Measurements from ENCODE around the gene GALNT9. TPM values are rescaled to one million over a fixed set of nuclear protein-coding genes. Genes with fewer than 3 reads are reported as not detected.
"Not testable (repeated sequence)": the region's sequence is repeated elsewhere in the genome, so short reads cannot be mapped to it uniquely, and the experiment has no call there.

The GALNT9 gene
- total RNA-seq, 1 experiment from 2014 or later = not detected

DNA sequence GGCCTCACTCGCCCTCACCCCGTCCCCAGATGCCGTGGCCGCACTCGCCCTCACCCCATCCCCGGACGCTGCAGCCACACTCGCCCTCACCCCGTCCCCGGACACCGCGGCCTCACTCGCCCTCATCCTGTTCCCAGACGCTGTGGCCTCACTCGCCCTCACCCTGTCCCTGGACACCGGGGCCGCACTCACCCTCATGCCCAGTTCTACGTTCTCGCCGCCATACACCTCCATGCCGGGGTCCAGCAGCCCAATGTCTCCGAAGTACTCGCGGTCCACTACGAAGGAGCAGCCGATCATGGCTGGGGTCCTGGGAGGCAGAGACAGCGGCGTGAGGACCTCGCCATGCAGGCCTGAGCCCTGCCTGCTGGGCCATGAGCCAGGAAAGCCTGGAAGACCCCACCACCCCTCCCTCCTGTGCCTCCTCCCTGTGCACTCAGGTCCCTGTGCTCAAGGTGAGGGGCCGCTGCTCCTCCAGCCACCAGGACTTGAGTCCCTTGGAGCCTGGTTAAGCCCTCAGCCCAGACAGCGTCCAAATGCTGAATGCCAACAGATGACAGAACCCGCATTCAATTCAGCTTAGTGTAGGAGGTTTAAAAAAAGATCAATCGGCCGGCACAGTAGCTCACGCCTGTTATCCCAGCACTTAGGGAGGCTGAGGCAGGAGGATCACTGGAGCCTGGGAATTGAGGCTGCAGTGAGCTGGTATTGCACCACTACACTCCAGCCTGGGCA, 81.5 kb downstream of the GALNT9 start:
- H3K27me3 ChIP-seq (ENCODE audit: low read length) = no peaks in the 10 kb centered on the region
- H2AFZ ChIP-seq (ENCODE audit: low read length) = no peak overlapping the region
- no peak overlapping the region for H3K9ac ChIP-seq (ENCODE audit: low read length)
- no peaks in the 10 kb centered on the region for H3K9me2 ChIP-seq (replicated peaks; ENCODE audit: insufficient read depth, low read length)
- H3K4me3 ChIP-seq (ENCODE audit: low read length) = no peak overlapping the region
- H3K4me1 ChIP-seq (ENCODE audit: low read length) = no peaks in the 10 kb centered on the region
- no peaks in the 10 kb centered on the region for H3K79me2 ChIP-seq (ENCODE audit: low read length)
- no peaks in the 10 kb centered on the region for H3K36me3 ChIP-seq (ENCODE audit: insufficient read depth, low read length)
- peaks cover 2% of the 10 kb centered on the region; the same call in 1 of the 2 replicates for H3K9me3 ChIP-seq (ENCODE audit: low read length)
- no peak for DNase-seq
- H3K27ac ChIP-seq (ENCODE audit: low read length) = no peak overlapping the region
- H3K4me2 ChIP-seq (ENCODE audit: low read depth, low read length, poor library complexity, severe bottlenecking) = no peak overlapping the region
- H4K20me1 ChIP-seq (ENCODE audit: insufficient read depth, low read depth, low read length) = no peaks in the 10 kb centered on the region

DNA sequence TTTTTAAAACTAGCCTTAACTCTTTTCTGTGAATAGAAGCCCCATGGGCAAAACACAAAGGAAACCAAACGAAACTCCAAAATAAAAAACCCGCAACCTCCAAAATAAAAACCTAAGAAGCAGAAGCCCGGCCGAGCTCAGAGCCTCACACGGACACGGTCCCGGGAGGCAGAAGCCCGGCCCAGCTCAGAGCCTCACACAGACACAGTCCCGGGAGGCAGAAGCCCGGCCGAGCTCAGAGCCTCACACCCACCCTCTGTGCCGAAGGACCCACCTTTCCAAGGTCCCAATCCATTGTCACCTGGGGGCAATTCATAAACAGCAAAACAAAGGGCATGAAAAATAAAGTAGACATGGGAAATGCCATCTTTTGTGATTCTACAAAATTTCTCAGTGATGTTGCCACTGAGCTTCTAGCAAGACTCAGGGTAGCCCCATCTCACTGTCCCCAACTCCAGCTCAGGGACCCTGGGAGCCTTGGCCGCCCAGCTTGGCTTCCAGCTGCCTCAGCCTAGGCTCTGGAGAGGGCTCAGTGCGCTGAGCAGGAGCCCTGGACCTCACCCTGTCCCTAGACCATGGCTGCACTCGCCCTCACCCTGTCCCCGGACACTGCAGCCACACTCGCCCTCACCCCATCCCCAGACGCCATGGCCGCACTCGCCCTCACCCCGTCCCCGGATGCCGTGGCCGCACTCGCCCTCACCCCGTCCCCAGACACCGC, 82.2 kb downstream of the GALNT9 start:
- Histone ChIP-seq H3K9me3 (ENCODE audit: low read length) (peaks cover 2% of the 10 kb centered on the region; the same call in 1 of the 2 replicates), H3K4me3 (ENCODE audit: low read length) (no peak overlapping the region), H3K9ac (ENCODE audit: low read length) (no peak overlapping the region), H3K36me3 (ENCODE audit: insufficient read depth, low read length) (no peaks in the 10 kb centered on the region), H3K27me3 (ENCODE audit: low read length) (no peaks in the 10 kb centered on the region), H3K27ac (ENCODE audit: low read length) (no peak overlapping the region), H3K4me1 (ENCODE audit: low read length) (no peaks in the 10 kb centered on the region), H3K4me2 (ENCODE audit: low read depth, low read length, poor library complexity, severe bottlenecking) (no peak overlapping the region), H2AFZ (ENCODE audit: low read length) (no peak overlapping the region), H3K9me2 (replicated peaks; ENCODE audit: insufficient read depth, low read length) (no peaks in the 10 kb centered on the region), H4K20me1 (ENCODE audit: insufficient read depth, low read depth, low read length) (no peaks in the 10 kb centered on the region), H3K79me2 (ENCODE audit: low read length) (no peaks in the 10 kb centered on the region)
- DNase-seq = no peak

DNA sequence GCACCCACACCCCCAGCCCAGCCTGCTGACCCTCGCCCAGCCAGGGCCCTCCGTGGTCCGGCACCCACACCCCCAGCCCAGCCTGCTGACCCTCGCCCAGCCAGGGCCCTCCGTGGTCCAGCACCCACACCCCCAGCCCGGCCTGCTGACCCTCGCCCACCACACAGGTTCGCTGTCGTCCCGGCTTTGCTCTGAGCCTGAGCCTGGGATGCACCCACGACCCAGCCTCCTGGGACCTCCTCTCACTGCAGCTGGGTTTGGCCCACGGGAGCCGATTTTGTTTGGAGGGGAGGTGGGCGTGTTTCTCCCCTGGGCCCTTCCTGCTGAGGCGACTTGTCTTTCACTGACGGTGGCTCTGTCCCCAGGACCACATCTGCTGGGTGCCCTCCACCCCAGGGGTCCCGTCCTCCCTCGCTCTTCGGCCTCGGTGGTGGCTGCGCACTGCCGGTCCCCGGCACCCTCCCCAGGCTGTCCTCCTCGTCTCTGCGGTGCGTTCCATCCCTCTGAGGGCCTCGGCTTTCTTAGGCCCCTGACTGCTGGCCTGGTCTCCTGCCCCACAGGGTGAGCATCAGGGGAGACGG, 83.8 kb downstream of the GALNT9 start:
- H3K9me3 ChIP-seq (ENCODE audit: low read length) = peaks cover 2% of the 10 kb centered on the region; the same call in 1 of the 2 replicates
- H3K79me2 ChIP-seq (ENCODE audit: low read length) = no peaks in the 10 kb centered on the region
- H4K20me1 ChIP-seq (ENCODE audit: insufficient read depth, low read depth, low read length) = no peaks in the 10 kb centered on the region
- H3K9me2 ChIP-seq (replicated peaks; ENCODE audit: insufficient read depth, low read length) = no peaks in the 10 kb centered on the region
- no peak overlapping the region for H3K9ac ChIP-seq (ENCODE audit: low read length)
- H2AFZ ChIP-seq (ENCODE audit: low read length) = no peak overlapping the region
- no peak overlapping the region for H3K27ac ChIP-seq (ENCODE audit: low read length)
- no peaks in the 10 kb centered on the region for H3K27me3 ChIP-seq (ENCODE audit: low read length)
- H3K4me1 ChIP-seq (ENCODE audit: low read length) = no peaks in the 10 kb centered on the region
- DNase-seq = no peak
- no peak overlapping the region for H3K4me2 ChIP-seq (ENCODE audit: low read depth, low read length, poor library complexity, severe bottlenecking)
- H3K4me3 ChIP-seq (ENCODE audit: low read length) = no peak overlapping the region
- H3K36me3 ChIP-seq (ENCODE audit: insufficient read depth, low read length) = no peaks in the 10 kb centered on the region

DNA sequence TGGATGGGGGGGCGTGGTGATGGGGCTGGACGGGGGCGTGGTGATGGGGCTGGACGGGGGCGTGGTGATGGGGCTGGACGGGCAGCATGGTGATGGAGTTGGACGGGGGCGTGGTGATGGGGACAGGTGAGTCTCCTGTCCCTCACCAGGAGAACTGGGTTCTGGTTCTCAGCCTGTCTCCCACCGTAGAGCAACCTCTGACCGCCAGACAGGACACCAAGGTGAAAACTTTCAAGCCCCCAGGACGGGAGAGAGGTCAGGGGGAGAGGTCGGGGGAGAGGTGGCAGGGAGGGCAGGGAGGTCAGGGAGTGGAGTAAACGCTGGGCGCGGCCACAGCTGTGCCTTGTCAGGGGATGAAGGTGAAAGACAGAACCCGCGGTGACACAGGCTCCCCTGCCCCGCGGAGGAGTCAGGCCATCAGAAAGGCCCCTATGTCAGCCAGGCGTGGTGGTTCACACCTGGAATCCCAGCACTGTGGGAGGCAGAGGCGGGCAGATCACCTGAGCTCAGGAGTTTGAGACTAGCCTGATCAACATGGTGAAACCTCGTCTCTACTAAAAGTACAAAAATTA, 84.6 kb downstream of the GALNT9 start:
- Histone ChIP-seq H3K36me3 (ENCODE audit: insufficient read depth, low read length) (no peaks in the 10 kb centered on the region), H2AFZ (ENCODE audit: low read length) (no peak overlapping the region), H3K9ac (ENCODE audit: low read length) (no peak overlapping the region), H4K20me1 (ENCODE audit: insufficient read depth, low read depth, low read length) (no peaks in the 10 kb centered on the region), H3K9me3 (ENCODE audit: low read length) (peaks cover 2% of the 10 kb centered on the region; the same call in 1 of the 2 replicates), H3K4me2 (ENCODE audit: low read depth, low read length, poor library complexity, severe bottlenecking) (no peak overlapping the region), H3K27me3 (ENCODE audit: low read length) (no peaks in the 10 kb centered on the region), H3K4me3 (ENCODE audit: low read length) (no peak overlapping the region), H3K9me2 (replicated peaks; ENCODE audit: insufficient read depth, low read length) (no peaks in the 10 kb centered on the region), H3K27ac (ENCODE audit: low read length) (no peak overlapping the region), H3K79me2 (ENCODE audit: low read length) (no peaks in the 10 kb centered on the region), H3K4me1 (ENCODE audit: low read length) (no peaks in the 10 kb centered on the region)
- DNase-seq = no peak

DNA sequence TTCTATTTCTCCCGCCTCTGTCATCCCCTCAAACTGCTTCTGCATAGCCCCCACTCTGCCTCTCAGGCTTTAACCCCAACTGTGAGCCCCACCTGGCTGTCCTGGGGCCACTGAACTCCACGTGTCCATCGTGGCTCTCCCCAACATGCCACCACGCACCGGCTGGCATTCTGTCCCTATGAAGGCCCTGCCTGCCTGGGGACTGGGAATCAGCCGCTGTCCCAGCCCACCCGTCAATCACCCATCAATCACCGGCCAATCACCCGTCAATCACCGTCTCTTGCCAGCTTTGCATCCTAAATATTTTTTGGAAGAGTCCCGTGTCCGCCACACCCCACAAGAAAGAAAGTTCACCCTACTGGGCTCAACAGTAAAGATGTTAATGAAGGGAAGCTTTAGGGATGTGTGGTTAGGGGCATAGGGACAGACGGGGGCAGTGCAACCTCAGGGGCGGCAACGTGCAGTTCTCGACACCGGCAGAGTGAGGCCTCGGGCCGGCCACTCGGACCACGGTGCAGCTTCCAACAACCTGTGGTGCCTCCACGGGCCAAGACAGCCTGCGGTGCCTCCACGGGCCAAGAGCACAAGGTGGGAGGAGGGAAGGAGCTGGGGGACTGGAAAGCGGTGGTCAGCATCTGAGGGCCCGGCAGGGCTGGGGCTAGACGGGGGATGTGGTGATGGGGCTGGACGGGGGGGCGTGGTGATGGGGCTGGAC, 85.6 kb downstream of the GALNT9 start:
- Histone ChIP-seq H3K4me1 (ENCODE audit: low read length) (no peaks in the 10 kb centered on the region), H3K27me3 (ENCODE audit: low read length) (no peaks in the 10 kb centered on the region), H4K20me1 (ENCODE audit: insufficient read depth, low read depth, low read length) (no peaks in the 10 kb centered on the region), H3K4me2 (ENCODE audit: low read depth, low read length, poor library complexity, severe bottlenecking) (no peak overlapping the region), H3K9me2 (replicated peaks; ENCODE audit: insufficient read depth, low read length) (no peaks in the 10 kb centered on the region), H3K9me3 (ENCODE audit: low read length) (peaks cover 2% of the 10 kb centered on the region; the same call in 1 of the 2 replicates), H3K27ac (ENCODE audit: low read length) (no peak overlapping the region), H2AFZ (ENCODE audit: low read length) (no peak overlapping the region), H3K36me3 (ENCODE audit: insufficient read depth, low read length) (no peaks in the 10 kb centered on the region), H3K9ac (ENCODE audit: low read length) (no peak overlapping the region), H3K4me3 (ENCODE audit: low read length) (no peak overlapping the region), H3K79me2 (ENCODE audit: low read length) (no peaks in the 10 kb centered on the region)
- no peak for DNase-seq

DNA sequence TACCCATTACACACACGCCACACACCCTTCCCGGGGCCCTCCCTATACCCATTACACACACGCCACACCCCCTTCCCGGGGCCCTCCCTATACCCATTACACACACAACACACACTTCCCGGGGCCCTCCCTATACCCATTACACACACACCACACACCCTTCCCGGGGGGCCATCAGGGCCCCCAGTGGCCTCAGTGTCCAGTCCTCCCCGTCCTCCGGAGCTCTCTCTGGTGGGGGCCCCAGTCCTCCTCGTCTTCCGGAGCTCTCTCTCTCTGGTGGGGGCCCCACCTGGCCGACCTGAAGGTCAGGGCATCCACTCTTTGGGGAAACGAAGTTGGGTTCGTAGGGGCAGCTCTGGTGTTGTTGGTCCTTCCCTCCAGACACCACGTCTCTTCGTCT, 86.2 kb downstream of the GALNT9 start:
- H3K9me3 ChIP-seq (ENCODE audit: low read length); H3K27me3 ChIP-seq (ENCODE audit: low read length); H3K36me3 ChIP-seq (ENCODE audit: insufficient read depth, low read length); DNase-seq; H3K4me2 ChIP-seq (ENCODE audit: low read depth, low read length, poor library complexity, severe bottlenecking); H3K4me1 ChIP-seq (ENCODE audit: low read length); H4K20me1 ChIP-seq (ENCODE audit: insufficient read depth, low read depth, low read length); H2AFZ ChIP-seq (ENCODE audit: low read length); H3K79me2 ChIP-seq (ENCODE audit: low read length); H3K9me2 ChIP-seq (replicated peaks; ENCODE audit: insufficient read depth, low read length); H3K9ac ChIP-seq (ENCODE audit: low read length); H3K4me3 ChIP-seq (ENCODE audit: low read length); H3K27ac ChIP-seq (ENCODE audit: low read length): not testable (repeated sequence)

DNA sequence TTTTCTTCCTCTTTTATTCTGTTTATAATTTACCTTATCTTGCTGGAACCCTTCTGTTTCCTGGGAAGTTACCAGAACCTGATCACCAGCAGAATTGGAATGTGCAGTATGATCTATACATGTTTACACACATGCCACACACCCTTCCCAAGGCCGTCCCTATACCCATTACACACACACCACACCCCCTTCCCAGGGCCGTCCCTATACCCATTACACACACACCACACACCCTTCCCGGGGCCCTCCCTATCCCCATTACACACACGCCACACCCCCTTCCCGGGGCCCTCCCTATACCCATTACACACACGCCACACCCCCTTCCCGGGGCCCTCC, 88.8 kb downstream of the GALNT9 start:
- not testable (repeated sequence) for H3K4me3 ChIP-seq (ENCODE audit: low read length); H3K9ac ChIP-seq (ENCODE audit: low read length); H4K20me1 ChIP-seq (ENCODE audit: insufficient read depth, low read depth, low read length); DNase-seq; H3K79me2 ChIP-seq (ENCODE audit: low read length); H3K27ac ChIP-seq (ENCODE audit: low read length); H3K4me2 ChIP-seq (ENCODE audit: low read depth, low read length, poor library complexity, severe bottlenecking); H3K27me3 ChIP-seq (ENCODE audit: low read length); H2AFZ ChIP-seq (ENCODE audit: low read length); H3K36me3 ChIP-seq (ENCODE audit: insufficient read depth, low read length); H3K9me2 ChIP-seq (replicated peaks; ENCODE audit: insufficient read depth, low read length); H3K9me3 ChIP-seq (ENCODE audit: low read length); H3K4me1 ChIP-seq (ENCODE audit: low read length)
